H1 (cell line): ENCODE measurements around the gene AIG1. TPM values are rescaled to one million over a fixed set of nuclear protein-coding genes. Genes with fewer than 3 reads are reported as not detected.

Experiments used
- CTCF ChIA-PET: fragments of 300-600 bp; sonication (Branson Sonifier 250); formaldehyde crosslinking; loops from one replicate; lab custom pipeline; 2021; ENCODE audit not compliant: partially characterized antibody; lab: Charles Lee
- POLR2A ChIA-PET: fragments of 300-600 bp; sonication (Branson Sonifier 250); formaldehyde crosslinking; loops from one replicate; lab custom pipeline; 2021; ENCODE audit warnings: inconsistent platforms; ENCODE audit not compliant: partially characterized antibody; lab: Charles Lee
- DNase-seq, 2 experiments: peaks; one replicate each; pipeline versions ENCODE4 v3.0.0 to v3.0.0-alpha.2; 2010 to 2022; ENCODE audit warnings: low spot score in 2 of 2, low read depth in 1 of 2, mixed read lengths in 1 of 2
- FAIRE-seq: peaks from 2 replicates; lab custom pipeline; 2011; peaks lifted over from hg19 to GRCh38; lab: Jason Lieb, UNC
- H2AFZ ChIP-seq: 2 replicates; pipeline ENCODE4 v1.8.1; 2012; ENCODE audit warnings: low read length, inconsistent platforms
- H2AK5ac ChIP-seq: 2 replicates; pipeline ENCODE4 v1.6.1; 2013; ENCODE audit warnings: low read depth, low read length
- H2BK120ac ChIP-seq: replicated peaks from 2 replicates; pipeline ENCODE3; 2013; ENCODE audit warnings: low read depth, low read length, inconsistent platforms
- H2BK12ac ChIP-seq: 2 replicates; pipeline ENCODE4 v1.6.1; 2013; ENCODE audit warnings: low read depth, low read length
- H2BK15ac ChIP-seq: 2 replicates; pipeline ENCODE4 v1.6.1; 2013; ENCODE audit warnings: low read length
- H2BK20ac ChIP-seq: 2 replicates; pipeline ENCODE4 v1.6.1; 2013; ENCODE audit warnings: low read length
- H2BK5ac ChIP-seq: 2 replicates; pipeline ENCODE4 v1.6.1; 2013; ENCODE audit warnings: low read depth, low read length
- H3K14ac ChIP-seq: 2 replicates; pipeline ENCODE4 v1.6.1; 2013; ENCODE audit warnings: inconsistent platforms; ENCODE audit not compliant: insufficient read length
- H3K18ac ChIP-seq: 2 replicates; pipeline ENCODE4 v1.6.1; 2013; ENCODE audit warnings: low read length; ENCODE audit errors: extremely low read depth
- H3K23ac ChIP-seq: 2 replicates; pipeline ENCODE4 v1.6.1; 2013; ENCODE audit warnings: inconsistent platforms; ENCODE audit not compliant: insufficient read length
- H3K23me2 ChIP-seq: 2 replicates; pipeline ENCODE4 v1.6.1; 2013; ENCODE audit warnings: low read depth, low read length
- H3K27ac ChIP-seq: 2 replicates; pipeline ENCODE4 v1.6.1; 2011; ENCODE audit warnings: low read depth, low read length, inconsistent platforms
- H3K27me3 ChIP-seq, 4 experiments: replicated peaks in 1 of 4; 1 replicate in 1 of 4; 2 replicates in 3 of 4; pipeline versions ENCODE4 v1.6.1 to v1.8.1; 2011 to 2013; ENCODE audit warnings: low read length in 3 of 4, mild to moderate bottlenecking in 3 of 4, inconsistent platforms in 2 of 4, mixed read lengths in 2 of 4, moderate library complexity in 1 of 4; ENCODE audit not compliant: control insufficient read depth in 3 of 4, insufficient read depth in 3 of 4; ENCODE audit errors: extremely low read depth in 1 of 4
- H3K36me3 ChIP-seq, 4 experiments: 2 replicates each; pipeline versions ENCODE4 v1.6.1 to v1.8.1; 2011 to 2013; ENCODE audit warnings: mild to moderate bottlenecking in 4 of 4, low read length in 3 of 4, moderate library complexity in 2 of 4, control low read depth in 1 of 4, inconsistent platforms in 1 of 4; ENCODE audit not compliant: insufficient read depth in 4 of 4, control insufficient read depth in 2 of 4
- H3K4ac ChIP-seq: replicated peaks from 2 replicates; pipeline ENCODE3; 2013; ENCODE audit warnings: low read length, low read depth, mixed read lengths, inconsistent platforms; ENCODE audit not compliant: insufficient read length
- H3K4me1 ChIP-seq, 4 experiments: replicated peaks in 1 of 4; 1 replicate in 1 of 4; 2 replicates in 3 of 4; pipeline versions ENCODE4 v1.6.1 to v1.8.1; 2011 to 2013; ENCODE audit warnings: low read length in 3 of 4, inconsistent platforms in 2 of 4, mixed read lengths in 1 of 4; ENCODE audit not compliant: insufficient read depth in 4 of 4, control insufficient read depth in 3 of 4
- H3K4me2 ChIP-seq, 2 experiments: 2 replicates each; pipeline versions ENCODE4 v1.6.1 to v1.8.1; 2011 to 2013; ENCODE audit warnings: low read depth in 2 of 2, low read length in 2 of 2, control low read depth in 1 of 2, inconsistent platforms in 1 of 2, mild to moderate bottlenecking in 1 of 2; ENCODE audit not compliant: insufficient read depth in 1 of 2
- H3K4me3 ChIP-seq, 4 experiments: fragments of 200-600, 300-600 bp in 1 of 4; sonication (generic), shearing (Covaris generic), sonication (Bioruptor Twin) in 1 of 4; 2 replicates each; pipeline versions ENCODE4 v1.5.1 to v1.8.1; 2011 to 2016; ENCODE audit warnings: low read length in 4 of 4, low read depth in 3 of 4, control low read depth in 2 of 4, inconsistent platforms in 2 of 4, mild to moderate bottlenecking in 2 of 4, mixed read lengths in 1 of 4, moderate library complexity in 1 of 4; ENCODE audit not compliant: insufficient read depth in 2 of 4; ENCODE audit errors: extremely low read depth in 1 of 4
- H3K56ac ChIP-seq: replicated peaks from 2 replicates; pipeline ENCODE3; 2013; ENCODE audit warnings: low read depth, mild to moderate bottlenecking, mixed read lengths, low read length, inconsistent platforms; ENCODE audit not compliant: insufficient read length
- H3K79me1 ChIP-seq: 2 replicates; pipeline ENCODE4 v1.6.1; 2013; ENCODE audit warnings: low read depth, low read length, control low read depth
- H3K79me2 ChIP-seq, 2 experiments: 2 replicates each; pipeline versions ENCODE4 v1.6.1 to v1.8.1; 2012 to 2013; ENCODE audit warnings: low read length in 2 of 2, mild to moderate bottlenecking in 2 of 2, inconsistent platforms in 1 of 2; ENCODE audit not compliant: insufficient read depth in 2 of 2, control insufficient read depth in 1 of 2
- H3K9ac ChIP-seq, 4 experiments: replicated peaks in 1 of 4; 1 replicate in 1 of 4; 2 replicates in 3 of 4; pipeline versions ENCODE4 v1.6.1 to v1.8.1; 2011 to 2013; ENCODE audit warnings: low read depth in 3 of 4, low read length in 3 of 4, control low read depth in 2 of 4, mild to moderate bottlenecking in 2 of 4, moderate library complexity in 2 of 4, inconsistent platforms in 1 of 4; ENCODE audit errors: extremely low read depth in 1 of 4
- H3K9me3 ChIP-seq, 2 experiments: 2 replicates each; pipeline versions ENCODE4 v1.6.1 to v1.8.1; 2012 to 2013; ENCODE audit warnings: mild to moderate bottlenecking in 2 of 2, moderate library complexity in 2 of 2, control low read depth in 1 of 2, inconsistent platforms in 1 of 2, low read depth in 1 of 2, low read length in 1 of 2, mixed read lengths in 1 of 2; ENCODE audit not compliant: insufficient read depth in 2 of 2
- H4K20me1 ChIP-seq, 2 experiments: replicated peaks in 1 of 2; 2 replicates each; pipeline versions ENCODE3 to v1.8.1; 2011 to 2013; ENCODE audit warnings: inconsistent platforms in 2 of 2, low read length in 2 of 2, mild to moderate bottlenecking in 1 of 2; ENCODE audit not compliant: insufficient read depth in 2 of 2, control insufficient read depth in 1 of 2
- H4K5ac ChIP-seq: 2 replicates; pipeline ENCODE4 v1.6.1; 2013; ENCODE audit warnings: low read length, low read depth, mixed read lengths, inconsistent platforms; ENCODE audit not compliant: insufficient read length
- H4K8ac ChIP-seq: 2 replicates; pipeline ENCODE4 v1.8.0; 2013; ENCODE audit warnings: mild to moderate bottlenecking, moderate library complexity, low read length, inconsistent platforms; ENCODE audit not compliant: insufficient read depth; ENCODE audit errors: extremely low read depth
- H4K91ac ChIP-seq: replicated peaks from 2 replicates; pipeline ENCODE3; 2013; ENCODE audit warnings: low read length, mixed read lengths, inconsistent platforms; ENCODE audit not compliant: insufficient read length
- CTCF ChIP-seq, 3 experiments: IDR thresholded peaks; 1 replicate in 2 of 3; 2 replicates in 1 of 3; pipeline versions ENCODE4 v1.5.1 to v1.6.1; 2011; ENCODE audit warnings: low read length in 3 of 3, mild to moderate bottlenecking in 3 of 3, inconsistent platforms in 2 of 3, low read depth in 1 of 3, moderate library complexity in 1 of 3; ENCODE audit not compliant: insufficient read depth in 1 of 3; ENCODE audit errors: control extremely low read depth in 1 of 3
- E2F6 ChIP-seq: IDR thresholded peaks from 2 replicates; pipeline ENCODE4 v1.6.1; 2012; ENCODE audit warnings: inconsistent platforms
- GABPA ChIP-seq: IDR thresholded peaks from 2 replicates; pipeline ENCODE4 v1.6.1; 2011; ENCODE audit warnings: mild to moderate bottlenecking, low read length, moderate library complexity, borderline replicate concordance; ENCODE audit not compliant: insufficient read depth
- JUND ChIP-seq: IDR thresholded peaks from 2 replicates; pipeline ENCODE4 v1.6.1; 2011; ENCODE audit warnings: mild to moderate bottlenecking, improper control_type of control experiment, low read length
- RAD21 ChIP-seq, 2 experiments: IDR thresholded peaks in 1 of 2; conservative IDR thresholded peaks in 1 of 2; 2 replicates each; pipeline ENCODE4 v1.6.1; 2011; ENCODE audit warnings: low read depth in 2 of 2, low read length in 2 of 2, improper control_type of control experiment in 1 of 2, inconsistent platforms in 1 of 2, mild to moderate bottlenecking in 1 of 2, moderate library complexity in 1 of 2
- RNF2 ChIP-seq: fragments of 200-900, 300-1000 bp; sonication (generic); IDR thresholded peaks from 2 replicates; pipeline ENCODE4 v1.7.1; 2016; ENCODE audit warnings: borderline replicate concordance, low read depth, mild to moderate bottlenecking, antibody characterized with exemption, low read length; ENCODE audit not compliant: poor library complexity, severe bottlenecking; ENCODE audit errors: missing control alignments
- SIX5 ChIP-seq: IDR thresholded peaks from 2 replicates; pipeline ENCODE4 v1.6.1; 2011; ENCODE audit warnings: mild to moderate bottlenecking, low read depth, low read length
- WGBS, 2 experiments: shearing (Covaris generic) in 1 of 2; methylation state at CpG; one replicate each; pipeline versions ENCODE4 v1.1.6 to v1.1.7; 2013 to 2015; ENCODE audit warnings: low lambda C conversion rate in 2 of 2, mixed read lengths in 2 of 2, inconsistent platforms in 1 of 2, low coverage in 1 of 2, missing lambda C conversion rate in 1 of 2; ENCODE audit not compliant: insufficient replicate concordance in 2 of 2, insufficient coverage in 1 of 2, insufficient read length in 1 of 2; ENCODE audit errors: extremely low coverage in 1 of 2, missing lambda C conversion rate in 1 of 2; 5-methylcytosine and 5-hydroxymethylcytosine counted together
- polyA plus RNA-seq, 7 experiments: library from polyadenylated mRNA; depleted of rRNA in 3 of 7; stranded (reverse) in 5 of 7; unstranded in 2 of 7; fragments of >200 nt in 5 of 7; fragments of 200-250 nt in 2 of 7; gene quantifications; 1 replicate in 5 of 7; 2 replicates in 1 of 7; 4 replicates in 1 of 7; pipeline versions ENCODE4 v1.2.1 to v1.2.3, GENCODE V29; 2011 to 2013; ENCODE audit warnings: missing spikeins in 2 of 7, mixed read lengths in 2 of 7
- total RNA-seq: library from RNA; stranded (reverse); fragmentation: NEBNext Ultra II Directional; extraction: Animal tissue kit (Norgen Biotek cat#: 25700); gene quantifications from 2 replicates; pipeline ENCODE4 v1.2.1, GENCODE V29; 2021

The AIG1 gene
- total and polyA plus RNA-seq, 2 of the 8 experiments (the other 6 are each of a cell fraction or from before 2014, with no cell fraction given), result 56.6 to 58.4 TPM

GRCh38 chr6:143337201-143337949 is 276.7 kb downstream of the AIG1 start:
- no peak overlapping the region for H3K56ac ChIP-seq
- FAIRE-seq (peak; percentile 28), DNase-seq (peak; percentile 70 to 98)
- no peak overlapping the region for H2AK5ac ChIP-seq
- POLR2A ChIA-PET, result no interaction called here
- no peak overlapping the region for H4K5ac ChIP-seq
- H2BK5ac ChIP-seq, result no peak overlapping the region
- no peak overlapping the region for H3K4ac ChIP-seq
- no peaks in the 10 kb centered on the region for H3K79me2 ChIP-seq
- no peak overlapping the region for H3K27ac ChIP-seq
- H2BK20ac ChIP-seq, result no peak overlapping the region
- no peak overlapping the region for H2BK12ac ChIP-seq
- no peaks in the 10 kb centered on the region for H4K20me1 ChIP-seq
- no peak overlapping the region for H4K8ac ChIP-seq
- no peaks in the 10 kb centered on the region; a peak in 1 of 7 replicates for H3K4me1 ChIP-seq
- H4K91ac ChIP-seq, result no peak overlapping the region
- H3K36me3 ChIP-seq, result no peaks in the 10 kb centered on the region; a peak in 1 of 8 replicates
- no peak overlapping the region for H3K4me3 ChIP-seq
- WGBS, 2 experiments, result 73% methylated on average over 17 of the region's 17 CpGs; no CpG with 5 or more reads in 1 of the 2 experiments
- H2BK120ac ChIP-seq, result no peak overlapping the region
- no peak overlapping the region for H3K18ac ChIP-seq
- no peaks in the 10 kb centered on the region for H3K79me1 ChIP-seq
- no peak overlapping the region for H3K9ac ChIP-seq
- no peak overlapping the region for H3K14ac ChIP-seq
- H3K23ac ChIP-seq, result no peak overlapping the region
- no peak overlapping the region for H3K4me2 ChIP-seq
- no peaks in the 10 kb centered on the region for H3K23me2 ChIP-seq
- no peak overlapping the region for H2BK15ac ChIP-seq
- no peaks in the 10 kb centered on the region for H3K9me3 ChIP-seq
- no peaks in the 10 kb centered on the region for H3K27me3 ChIP-seq
- CTCF ChIA-PET, result interaction anchor here (0.6 to 7.3 kb wide), 62 partner anchors 8 to 1205 kb away, joined by 3 to 80 read pairs (median 4); no protein-coding TSS in a partner anchor
- no peak overlapping the region; the same call in 1 of the 2 replicates for H2AFZ ChIP-seq
- TF ChIP-seq JUND, result 0 out of 2 replicates have a peak, but pooled peaks have one; percentile 57
- no peak for TF ChIP-seq RNF2
- no peak for TF ChIP-seq GABPA
- TF ChIP-seq RAD21 (IDR thresholded peaks at IDR 0.05 in 1 of 2, conservative IDR thresholded peaks at IDR 0.05 in 1 of 2; ENCODE audit: low read depth in 2 of 2, low read length in 2 of 2), result peak; percentile 90 to 91
- no peak for TF ChIP-seq SIX5
- peak; percentile 92 to 99 (median 98) for TF ChIP-seq CTCF (IDR thresholded peaks at IDR 0.05; ENCODE audit: control extremely low read depth in 1 of 3, insufficient read depth in 1 of 3, low read depth in 1 of 3, low read length in 3 of 3)
- TF ChIP-seq E2F6, result peak; percentile 40; the same call in 1 of the 2 replicates
